Measurements from ENCODE around the gene GRK1. TPM values are rescaled to one million over a fixed set of nuclear protein-coding genes. Genes with fewer than 3 reads are reported as not detected.

GRK1 gene
- total RNA-seq, 1 experiment from 2014 or later: not detected

- Mint-ChIP-seq H3K4me1 (ENCODE audit: insufficient read depth, unreplicated experiment) (no peaks in the 10 kb centered on the region), H3K36me3 (ENCODE audit: insufficient read depth, unreplicated experiment) (peaks cover 54% of the 10 kb centered on the region), H3K27me3 (ENCODE audit: insufficient read depth, unreplicated experiment) (no peaks in the 10 kb centered on the region), H3K27ac (ENCODE audit: low read depth, unreplicated experiment) (no peak overlapping the region), H3K4me3 (ENCODE audit: unreplicated experiment) (no peak overlapping the region), H3K9me3 (ENCODE audit: unreplicated experiment) (no peaks in the 10 kb centered on the region)
- POLR2A ChIA-PET: interaction anchor here (0.6 kb wide), 1 partner anchor 157 kb away, joined by 4 read pairs; no protein-coding TSS in a partner anchor
- TF ChIP-seq CTCF (IDR thresholded peaks at IDR 0.05; ENCODE audit: unreplicated experiment): no peak
- DNase-seq (ENCODE audit: unreplicated experiment): no peak
- intact Hi-C loops (cut with micrococcal nuclease): no loop called here
- CTCF ChIA-PET: no interaction called here
- BruUV-seq (replicated peaks): no TSS peak
Observed at GRCh38 chr13:113627136-113627535, 39.9 kb upstream of the GRK1 start.

GRCh38 chr13:113628291-113629270 is 38.4 kb upstream of the GRK1 start:
- peaks cover 57% of the 10 kb centered on the region for H3K36me3 Mint-ChIP-seq (ENCODE audit: insufficient read depth, unreplicated experiment)
- no TSS peak for BruUV-seq (replicated peaks)
- intact Hi-C loops (cut with micrococcal nuclease): no loop called here
- no peak for DNase-seq (ENCODE audit: unreplicated experiment)
- no peak overlapping the region for H3K4me3 Mint-ChIP-seq (ENCODE audit: unreplicated experiment)
- H3K9me3 Mint-ChIP-seq (ENCODE audit: unreplicated experiment): no peaks in the 10 kb centered on the region
- no peak overlapping the region for H3K27ac Mint-ChIP-seq (ENCODE audit: low read depth, unreplicated experiment)
- no peak for TF ChIP-seq CTCF (IDR thresholded peaks at IDR 0.05; ENCODE audit: unreplicated experiment)
- ChIA-PET POLR2A (no interaction called here), CTCF (interaction anchor here (0.6 kb wide), 1 partner anchor 8 kb away, joined by 3 read pairs; no protein-coding TSS in a partner anchor)
- H3K27me3 Mint-ChIP-seq (ENCODE audit: insufficient read depth, unreplicated experiment): no peaks in the 10 kb centered on the region
- no peaks in the 10 kb centered on the region for H3K4me1 Mint-ChIP-seq (ENCODE audit: insufficient read depth, unreplicated experiment)

DNA sequence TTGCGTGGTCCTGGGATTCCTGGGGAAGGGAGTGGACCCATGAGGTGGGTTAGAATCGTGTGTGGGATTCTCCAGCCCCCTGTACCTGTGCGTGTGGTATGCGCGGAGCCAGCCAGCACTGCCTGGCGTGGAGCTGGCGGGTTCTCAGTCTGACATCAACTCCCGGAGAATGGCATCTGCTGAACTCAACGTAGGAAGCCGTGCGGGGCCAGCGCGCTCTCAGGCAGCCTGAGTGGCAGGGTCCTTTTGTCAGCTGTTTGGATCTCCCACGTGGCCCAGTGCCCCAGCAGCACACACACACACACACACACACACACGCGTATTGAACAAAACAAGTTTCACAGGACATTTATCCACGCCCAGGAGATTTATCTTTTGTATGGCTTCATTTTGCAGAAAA is 37.2 kb upstream of the GRK1 start:
- Mint-ChIP-seq H3K4me1 (ENCODE audit: insufficient read depth, unreplicated experiment) (no peaks in the 10 kb centered on the region), H3K36me3 (ENCODE audit: insufficient read depth, unreplicated experiment) (peaks cover 56% of the 10 kb centered on the region), H3K4me3 (ENCODE audit: unreplicated experiment) (no peak overlapping the region), H3K9me3 (ENCODE audit: unreplicated experiment) (no peaks in the 10 kb centered on the region), H3K27ac (ENCODE audit: low read depth, unreplicated experiment) (no peak overlapping the region), H3K27me3 (ENCODE audit: insufficient read depth, unreplicated experiment) (no peaks in the 10 kb centered on the region)
- BruUV-seq (replicated peaks): no TSS peak
- TF ChIP-seq CTCF (IDR thresholded peaks at IDR 0.05; ENCODE audit: unreplicated experiment): no peak
- no peak for DNase-seq (ENCODE audit: unreplicated experiment)
- intact Hi-C loops (cut with micrococcal nuclease): no loop called here
- ChIA-PET CTCF (no interaction called here), POLR2A (interaction anchor here (0.7 kb wide), 1 partner anchor 17 kb away, joined by 3 read pairs; no protein-coding TSS in a partner anchor)

DNA sequence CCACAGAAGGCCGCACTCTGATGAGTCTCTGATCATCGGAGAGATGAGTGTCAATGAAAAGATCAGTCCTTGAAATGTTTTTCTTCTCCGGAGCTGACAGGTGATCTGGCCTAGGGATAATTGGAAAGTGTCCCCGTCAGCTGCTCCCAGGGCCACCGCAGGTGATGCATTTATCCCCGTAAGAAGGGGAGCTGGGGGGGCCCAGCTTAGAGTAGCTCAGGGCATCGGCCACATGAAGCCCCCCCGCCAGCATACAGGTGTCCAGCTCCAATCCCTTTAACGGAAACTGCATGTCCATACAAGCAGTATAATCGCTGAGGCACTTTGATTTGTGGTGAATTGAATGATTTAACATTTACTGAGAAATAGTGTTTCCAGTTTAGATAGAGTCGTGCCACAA is 36.7 kb upstream of the GRK1 start:
- Mint-ChIP-seq H3K4me3 (ENCODE audit: unreplicated experiment) (no peak overlapping the region), H3K27me3 (ENCODE audit: insufficient read depth, unreplicated experiment) (no peaks in the 10 kb centered on the region), H3K9me3 (ENCODE audit: unreplicated experiment) (no peaks in the 10 kb centered on the region), H3K27ac (ENCODE audit: low read depth, unreplicated experiment) (no peak overlapping the region), H3K36me3 (ENCODE audit: insufficient read depth, unreplicated experiment) (peaks cover 59% of the 10 kb centered on the region), H3K4me1 (ENCODE audit: insufficient read depth, unreplicated experiment) (no peaks in the 10 kb centered on the region)
- POLR2A ChIA-PET: interaction anchor here (0.7 kb wide), 1 partner anchor 17 kb away, joined by 3 read pairs; no protein-coding TSS in a partner anchor
- no peak for DNase-seq (ENCODE audit: unreplicated experiment)
- intact Hi-C loops (cut with micrococcal nuclease): no loop called here
- CTCF ChIA-PET: no interaction called here
- TF ChIP-seq CTCF (IDR thresholded peaks at IDR 0.05; ENCODE audit: unreplicated experiment): no peak
- no TSS peak for BruUV-seq (replicated peaks)
